ENCODE data around the gene KCNK7. TPM values are rescaled to one million over a fixed set of nuclear protein-coding genes. Genes with fewer than 3 reads are reported as not detected.
"Not testable (repeated sequence)": the region's sequence is repeated elsewhere in the genome, so short reads cannot be mapped to it uniquely, and the experiment has no call there.

Gene KCNK7
- polyA plus RNA-seq, 1 of the 3 experiments (the other 2 are of a cell fraction): 0.58 TPM

DNA sequence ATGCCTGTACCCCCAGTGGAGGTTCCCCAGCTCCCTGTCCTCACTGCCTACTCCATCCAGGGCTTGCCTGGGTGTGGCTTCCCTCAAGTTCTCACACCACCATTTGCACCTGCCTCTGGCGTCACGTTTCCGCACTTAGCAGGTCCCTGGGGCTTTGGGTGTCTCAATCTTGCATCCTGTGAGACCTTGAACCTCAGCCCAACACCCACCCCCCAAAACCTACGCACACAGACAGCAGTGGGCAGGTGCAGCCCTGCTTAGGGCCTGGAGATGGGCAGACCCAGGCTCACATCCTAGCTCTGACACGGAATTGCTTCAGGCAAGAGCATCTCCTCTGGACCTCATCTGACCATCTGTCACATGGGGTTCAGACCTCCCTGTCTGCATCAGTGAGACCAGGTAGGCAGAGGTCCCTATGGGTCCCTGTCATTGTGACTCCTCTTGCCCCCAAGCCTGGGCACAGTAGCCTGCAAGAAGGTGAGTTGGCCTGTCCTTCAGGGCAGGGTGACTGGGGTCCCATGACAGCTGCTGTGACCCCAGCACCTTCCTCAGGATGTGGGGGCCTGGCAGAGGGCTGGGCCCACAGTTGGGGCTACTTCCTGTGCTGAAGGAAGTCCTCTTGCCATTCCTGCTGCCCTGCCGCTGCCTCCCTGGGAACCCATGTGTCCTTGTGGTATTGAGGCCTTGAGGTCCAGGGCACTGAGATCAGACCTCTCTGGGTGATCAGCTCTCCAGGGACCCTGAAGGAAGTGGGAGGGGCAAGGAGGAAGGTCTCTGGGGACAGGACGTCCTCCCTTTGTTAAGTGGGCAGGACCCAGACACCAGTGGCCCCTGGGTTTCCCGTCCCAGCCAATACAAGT is 44.3 kb upstream of the KCNK7 start:
- DNase-seq: no peak
- Histone ChIP-seq H3K27ac (ENCODE audit: low read depth in 2 of 2, low read length in 1 of 2) (no peak overlapping the region; a peak in 1 of 4 replicates), H3K36me3 (replicated peaks in 1 of 2; ENCODE audit: control insufficient read depth in 1 of 2, insufficient read depth in 2 of 2, low read length in 1 of 2) (peaks cover 0 to 26% of the 10 kb centered on the region in 2 experiments), H3K9ac (no peak overlapping the region), H3K9me2 (no peaks in the 10 kb centered on the region), H3K4me2 (no peak overlapping the region), H3K79me2 (ENCODE audit: insufficient read depth) (peaks cover 16% of the 10 kb centered on the region), H3K27me3 (ENCODE audit: insufficient read depth) (no peaks in the 10 kb centered on the region), H3K4me1 (ENCODE audit: control insufficient read depth in 1 of 2, insufficient read depth in 2 of 2, low read depth in 1 of 2, low read length in 1 of 2) (peaks cover 5 to 25% of the 10 kb centered on the region in 2 experiments; a peak in 3 of 4 replicates), H2AFZ (ENCODE audit: low read depth) (no peak overlapping the region), H3K4me3 (ENCODE audit: low read depth in 2 of 2, low read length in 1 of 2) (no peak overlapping the region), H4K20me1 (ENCODE audit: insufficient read depth) (peaks cover 9% of the 10 kb centered on the region), H3F3A (replicated peaks; ENCODE audit: insufficient read depth) (peaks cover 24% of the 10 kb centered on the region), H3K9me3 (no peaks in the 10 kb centered on the region)
- TF ChIP-seq POLR2AphosphoS5 (IDR thresholded peaks at IDR 0.05; ENCODE audit: low read depth, low read length) (no peak), GABPA (IDR thresholded peaks at IDR 0.05; ENCODE audit: low read depth) (no peak), JUND (IDR thresholded peaks at IDR 0.05) (no peak), MXI1 (IDR thresholded peaks at IDR 0.05; ENCODE audit: low read depth, low read length) (no peak), RAD21 (IDR thresholded peaks at IDR 0.05; ENCODE audit: low read length) (no peak)
- ChIA-PET POLR2A (interaction anchor here (1.1 to 3.9 kb wide), 2 partner anchors 13 to 80 kb away, joined by 3 to 25 read pairs; no protein-coding TSS in a partner anchor), CTCF (interaction anchor here (1.1 to 4.5 kb wide), 4 partner anchors 9 to 179 kb away, joined by 3 to 42 read pairs (median 10); no protein-coding TSS in a partner anchor)
- 96% methylated on average over 7 of the region's 8 CpGs for WGBS (ENCODE audit: low lambda C conversion rate)

DNA sequence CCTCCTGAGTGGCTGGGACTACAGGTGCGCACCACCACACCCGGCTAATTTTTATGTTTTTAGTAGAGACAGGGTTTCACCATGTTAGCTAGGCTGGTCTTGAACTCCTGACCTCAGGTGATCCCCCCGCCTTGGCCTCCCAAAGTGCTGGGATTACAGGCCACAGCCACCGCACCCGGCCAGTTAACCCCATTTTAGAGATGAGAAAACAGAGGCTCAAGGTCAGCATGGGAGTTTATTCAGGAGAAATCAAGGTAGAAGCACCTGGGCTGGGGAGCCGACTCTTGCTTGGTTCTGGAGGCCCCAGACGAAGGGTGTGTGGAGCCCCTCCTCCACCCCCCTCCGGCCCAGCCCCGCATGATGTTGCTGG is 43.6 kb upstream of the KCNK7 start:
- not testable (repeated sequence) for H3K9me3 ChIP-seq; H3K4me3 ChIP-seq (ENCODE audit: low read depth in 2 of 2, low read length in 1 of 2); H3K27me3 ChIP-seq (ENCODE audit: insufficient read depth); H2AFZ ChIP-seq (ENCODE audit: low read depth); H3K27ac ChIP-seq (ENCODE audit: low read depth in 2 of 2, low read length in 1 of 2); H4K20me1 ChIP-seq (ENCODE audit: insufficient read depth); DNase-seq; H3K9me2 ChIP-seq; H3K9ac ChIP-seq
- CTCF ChIA-PET: interaction anchor here (0.7 to 4.5 kb wide), 7 partner anchors 10 to 221 kb away, joined by 3 to 42 read pairs (median 5); partner anchors contain the start of genes FAM89B and MUS81
- Histone ChIP-seq H3K4me1 (ENCODE audit: control insufficient read depth in 1 of 2, insufficient read depth in 2 of 2, low read depth in 1 of 2, low read length in 1 of 2) (peaks cover 5 to 25% of the 10 kb centered on the region in 2 experiments; a peak in 3 of 4 replicates), H3F3A (replicated peaks; ENCODE audit: insufficient read depth) (peaks cover 24% of the 10 kb centered on the region), H3K4me2 (peak overlapping the region; percentile 99; the same call in 1 of the 2 replicates), H3K79me2 (ENCODE audit: insufficient read depth) (peaks cover 16% of the 10 kb centered on the region), H3K36me3 (replicated peaks in 1 of 2; ENCODE audit: control insufficient read depth in 1 of 2, insufficient read depth in 2 of 2, low read length in 1 of 2) (peaks cover 3 to 32% of the 10 kb centered on the region in 2 experiments)
- POLR2A ChIA-PET: interaction anchor here (1.1 to 3.9 kb wide), 4 partner anchors 10 to 80 kb away, joined by 3 to 25 read pairs (median 8); no protein-coding TSS in a partner anchor
- WGBS (ENCODE audit: low lambda C conversion rate): 97% methylated on average over 5 of the region's 9 CpGs

DNA sequence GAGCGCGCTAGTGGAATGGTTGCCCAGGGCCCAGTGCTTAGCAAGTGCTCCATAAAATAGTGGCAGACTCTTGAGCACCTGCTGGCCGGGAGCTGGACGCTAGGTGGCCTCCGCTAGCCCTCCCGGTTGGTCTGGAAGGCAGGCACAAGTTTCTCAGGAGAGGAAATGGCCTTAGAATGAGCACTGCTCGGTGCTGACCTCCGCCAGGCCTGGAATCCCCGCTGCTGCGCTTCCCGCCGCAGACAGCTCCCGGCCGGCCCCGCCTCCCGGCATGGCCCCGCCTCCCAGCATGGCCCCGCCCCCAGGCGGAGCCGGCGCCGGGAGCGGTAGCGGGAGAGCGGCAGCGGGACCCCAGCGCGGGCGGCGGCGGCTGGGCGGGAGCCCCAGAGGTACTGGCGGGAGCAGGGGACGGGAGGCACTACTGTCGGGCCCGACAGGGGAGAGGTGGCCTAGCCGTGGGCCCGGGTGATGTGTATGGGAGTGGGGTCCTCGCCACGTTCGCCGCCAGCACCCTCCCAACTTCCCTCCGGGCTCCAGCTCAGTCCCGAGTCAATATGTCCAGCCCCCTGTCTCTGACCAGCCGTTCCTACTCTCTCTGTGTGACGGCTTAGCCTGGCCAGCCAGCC is 42.3 kb upstream of the KCNK7 start, which contains the start of gene SIPA1:
Gene SIPA1 (plus strand): TSS at position 308 of the 626 bp plus-strand sequence. CDS start 2,821 bp downstream, outside the sequence.
- Histone ChIP-seq H3K9ac (peak within 1 kb of the TSS; percentile 68), H3K27me3 (ENCODE audit: insufficient read depth) (no peaks in the 10 kb centered on the region), H3K36me3 (replicated peaks in 1 of 2; ENCODE audit: control insufficient read depth in 1 of 2, insufficient read depth in 2 of 2, low read length in 1 of 2) (peaks cover 3 to 44% of the 10 kb centered on the region in 2 experiments), H3K4me2 (peak within 1 kb of the TSS; percentile 99), H3K4me3 (ENCODE audit: low read depth in 2 of 2, low read length in 1 of 2) (peak within 1 kb of the TSS; percentile 81 to 89), H3K79me2 (ENCODE audit: insufficient read depth) (peaks cover 16% of the 10 kb centered on the region), H3K27ac (ENCODE audit: low read depth in 2 of 2, low read length in 1 of 2) (peak within 1 kb of the TSS; percentile 61 to 92; a peak in 3 of 4 replicates), H3K9me3 (no peaks in the 10 kb centered on the region), H3K4me1 (ENCODE audit: control insufficient read depth in 1 of 2, insufficient read depth in 2 of 2, low read depth in 1 of 2, low read length in 1 of 2) (peaks cover 5 to 25% of the 10 kb centered on the region in 2 experiments; a peak in 3 of 4 replicates), H4K20me1 (ENCODE audit: insufficient read depth) (peaks cover 9% of the 10 kb centered on the region), H3K9me2 (no peaks in the 10 kb centered on the region), H2AFZ (ENCODE audit: low read depth) (no peak within 1 kb of the TSS), H3F3A (replicated peaks; ENCODE audit: insufficient read depth) (peaks cover 19% of the 10 kb centered on the region)
- 14% methylated on average over 17 of the region's 46 CpGs for WGBS (ENCODE audit: low lambda C conversion rate)
- CTCF ChIA-PET: interaction anchor here (0.6 to 4.5 kb wide), 21 partner anchors 8 to 384 kb away, joined by 3 to 42 read pairs (median 4); partner anchors contain the start of genes FAM89B, KAT5, MUS81 and RELA
- POLR2A ChIA-PET: interaction anchor here (0.6 to 3.9 kb wide), 9 partner anchors 9 to 97 kb away, joined by 3 to 25 read pairs (median 5); partner anchors contain the start of genes EHBP1L1, PCNX3 and RELA
- peak; percentile 96 for DNase-seq
- TF ChIP-seq SIN3A (IDR thresholded peaks at IDR 0.05; ENCODE audit: borderline replicate concordance, low read depth, low read length) (peak; percentile 54; the same call in 1 of the 2 replicates), TCF12 (IDR thresholded peaks at IDR 0.05) (peak; percentile 26; the same call in 1 of the 2 replicates), NRF1 (IDR thresholded peaks at IDR 0.05; ENCODE audit: low read depth, low read length) (peak; percentile 17; the same call in 1 of the 2 replicates), TAF1 (IDR thresholded peaks at IDR 0.05; ENCODE audit: borderline replicate concordance, low read depth, low read length) (peak; percentile 51; the same call in 1 of the 2 replicates), GABPA (IDR thresholded peaks at IDR 0.05; ENCODE audit: low read depth) (no peak)
- TF ChIP-seq, protein P1, sequence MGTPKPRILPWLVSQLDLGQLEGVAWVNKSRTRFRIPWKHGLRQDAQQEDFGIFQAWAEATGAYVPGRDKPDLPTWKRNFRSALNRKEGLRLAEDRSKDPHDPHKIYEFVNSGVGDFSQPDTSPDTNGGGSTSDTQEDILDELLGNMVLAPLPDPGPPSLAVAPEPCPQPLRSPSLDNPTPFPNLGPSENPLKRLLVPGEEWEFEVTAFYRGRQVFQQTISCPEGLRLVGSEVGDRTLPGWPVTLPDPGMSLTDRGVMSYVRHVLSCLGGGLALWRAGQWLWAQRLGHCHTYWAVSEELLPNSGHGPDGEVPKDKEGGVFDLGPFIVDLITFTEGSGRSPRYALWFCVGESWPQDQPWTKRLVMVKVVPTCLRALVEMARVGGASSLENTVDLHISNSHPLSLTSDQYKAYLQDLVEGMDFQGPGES (IDR thresholded peaks at IDR 0.05; ENCODE audit: low read depth, low read length): no peak
- TF ChIP-seq, protein P2, sequence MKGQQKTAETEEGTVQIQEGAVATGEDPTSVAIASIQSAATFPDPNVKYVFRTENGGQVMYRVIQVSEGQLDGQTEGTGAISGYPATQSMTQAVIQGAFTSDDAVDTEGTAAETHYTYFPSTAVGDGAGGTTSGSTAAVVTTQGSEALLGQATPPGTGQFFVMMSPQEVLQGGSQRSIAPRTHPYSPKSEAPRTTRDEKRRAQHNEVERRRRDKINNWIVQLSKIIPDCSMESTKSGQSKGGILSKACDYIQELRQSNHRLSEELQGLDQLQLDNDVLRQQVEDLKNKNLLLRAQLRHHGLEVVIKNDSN (IDR thresholded peaks at IDR 0.05; ENCODE audit: borderline replicate concordance, low read depth): no peak
- TF ChIP-seq, protein P3, sequence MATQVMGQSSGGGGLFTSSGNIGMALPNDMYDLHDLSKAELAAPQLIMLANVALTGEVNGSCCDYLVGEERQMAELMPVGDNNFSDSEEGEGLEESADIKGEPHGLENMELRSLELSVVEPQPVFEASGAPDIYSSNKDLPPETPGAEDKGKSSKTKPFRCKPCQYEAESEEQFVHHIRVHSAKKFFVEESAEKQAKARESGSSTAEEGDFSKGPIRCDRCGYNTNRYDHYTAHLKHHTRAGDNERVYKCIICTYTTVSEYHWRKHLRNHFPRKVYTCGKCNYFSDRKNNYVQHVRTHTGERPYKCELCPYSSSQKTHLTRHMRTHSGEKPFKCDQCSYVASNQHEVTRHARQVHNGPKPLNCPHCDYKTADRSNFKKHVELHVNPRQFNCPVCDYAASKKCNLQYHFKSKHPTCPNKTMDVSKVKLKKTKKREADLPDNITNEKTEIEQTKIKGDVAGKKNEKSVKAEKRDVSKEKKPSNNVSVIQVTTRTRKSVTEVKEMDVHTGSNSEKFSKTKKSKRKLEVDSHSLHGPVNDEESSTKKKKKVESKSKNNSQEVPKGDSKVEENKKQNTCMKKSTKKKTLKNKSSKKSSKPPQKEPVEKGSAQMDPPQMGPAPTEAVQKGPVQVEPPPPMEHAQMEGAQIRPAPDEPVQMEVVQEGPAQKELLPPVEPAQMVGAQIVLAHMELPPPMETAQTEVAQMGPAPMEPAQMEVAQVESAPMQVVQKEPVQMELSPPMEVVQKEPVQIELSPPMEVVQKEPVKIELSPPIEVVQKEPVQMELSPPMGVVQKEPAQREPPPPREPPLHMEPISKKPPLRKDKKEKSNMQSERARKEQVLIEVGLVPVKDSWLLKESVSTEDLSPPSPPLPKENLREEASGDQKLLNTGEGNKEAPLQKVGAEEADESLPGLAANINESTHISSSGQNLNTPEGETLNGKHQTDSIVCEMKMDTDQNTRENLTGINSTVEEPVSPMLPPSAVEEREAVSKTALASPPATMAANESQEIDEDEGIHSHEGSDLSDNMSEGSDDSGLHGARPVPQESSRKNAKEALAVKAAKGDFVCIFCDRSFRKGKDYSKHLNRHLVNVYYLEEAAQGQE (IDR thresholded peaks at IDR 0.05; ENCODE audit: low read depth, low read length): no peak

Data from SK-N-SH (cell line).